Measurements from ENCODE around the gene NUDT11. TPM values are rescaled to one million over a fixed set of nuclear protein-coding genes. Genes with fewer than 3 reads are reported as not detected.

NUDT11 gene
- polyA plus RNA-seq, 1 of the 3 experiments (the other 2 are of a cell fraction): 7.6 TPM

GRCh38 chrX:51476930-51477329 is 19.5 kb downstream of the NUDT11 start:
- WGBS (ENCODE audit: low lambda C conversion rate): 2% methylated on average over 1 of the region's 1 CpG
- POLR2A ChIA-PET: no interaction called here

GRCh38 chrX:51463322-51463721 is 33.1 kb downstream of the NUDT11 start:
- 21% methylated on average over 4 of the region's 4 CpGs for WGBS (ENCODE audit: low lambda C conversion rate)
- TF ChIP-seq CTCF (IDR thresholded peaks at IDR 0.05): no peak
- TF ChIP-seq USF1 (IDR thresholded peaks at IDR 0.05; ENCODE audit: borderline replicate concordance, low read depth): no peak
- TF ChIP-seq FOXJ3 (CRISPR knock-in tag; IDR thresholded peaks at IDR 0.05): no peak
- TF ChIP-seq GABPA (IDR thresholded peaks at IDR 0.05; ENCODE audit: low read depth): no peak
- no peak for TF ChIP-seq GATA2 (CRISPR knock-in tag; IDR thresholded peaks at IDR 0.05)
- TF ChIP-seq CHD2 (IDR thresholded peaks at IDR 0.05; ENCODE audit: low read length, partially characterized antibody): no peak

More at GRCh38 chrX:51476930-51477329, 19.5 kb downstream of the NUDT11 start:
- Histone ChIP-seq H3K4me1 (ENCODE audit: control insufficient read depth in 1 of 2, insufficient read depth in 2 of 2, low read depth in 1 of 2, low read length in 1 of 2) (no peaks in the 10 kb centered on the region), H3K9me2 (no peaks in the 10 kb centered on the region), H3K4me2 (no peak overlapping the region), H3K9ac (no peak overlapping the region), H3F3A (replicated peaks; ENCODE audit: insufficient read depth) (no peaks in the 10 kb centered on the region), H3K36me3 (replicated peaks in 1 of 2; ENCODE audit: control insufficient read depth in 1 of 2, insufficient read depth in 2 of 2, low read length in 1 of 2) (no peaks in the 10 kb centered on the region), H3K79me2 (ENCODE audit: insufficient read depth) (no peaks in the 10 kb centered on the region), H3K4me3 (ENCODE audit: low read depth in 2 of 2, low read length in 1 of 2) (no peak overlapping the region), H3K27me3 (ENCODE audit: insufficient read depth) (peaks cover 6% of the 10 kb centered on the region; the same call in 1 of the 2 replicates), H3K27ac (ENCODE audit: low read depth in 2 of 2, low read length in 1 of 2) (no peak overlapping the region), H2AFZ (ENCODE audit: low read depth) (no peak overlapping the region), H3K9me3 (no peaks in the 10 kb centered on the region), H4K20me1 (ENCODE audit: insufficient read depth) (no peaks in the 10 kb centered on the region)
- TF ChIP-seq GATA2 (CRISPR knock-in tag; IDR thresholded peaks at IDR 0.05) (no peak), MEF2A (IDR thresholded peaks at IDR 0.05; ENCODE audit: borderline replicate concordance, low read depth) (no peak), SMC3 (IDR thresholded peaks at IDR 0.05; ENCODE audit: low read depth, low read length) (no peak), GABPA (IDR thresholded peaks at IDR 0.05; ENCODE audit: low read depth) (no peak), TCF12 (IDR thresholded peaks at IDR 0.05) (no peak), MAX (IDR thresholded peaks at IDR 0.05; ENCODE audit: low read depth) (no peak), FOXM1 (IDR thresholded peaks at IDR 0.05; ENCODE audit: low read depth) (no peak), JUND (IDR thresholded peaks at IDR 0.05) (no peak), EZH2phosphoT487 (IDR thresholded peaks at IDR 0.05; ENCODE audit: borderline replicate concordance, low read depth) (no peak), ZBTB33 (IDR thresholded peaks at IDR 0.05; ENCODE audit: borderline replicate concordance, low read depth) (no peak), TEAD4 (IDR thresholded peaks at IDR 0.05; ENCODE audit: borderline replicate concordance, insufficient read depth) (no peak), USF1 (IDR thresholded peaks at IDR 0.05; ENCODE audit: borderline replicate concordance, low read depth) (no peak), MXI1 (IDR thresholded peaks at IDR 0.05; ENCODE audit: low read depth, low read length) (no peak), EP300 (IDR thresholded peaks at IDR 0.05; ENCODE audit: borderline replicate concordance in 1 of 2, low read depth in 1 of 2, low read length in 1 of 2) (no peak), RXRA (IDR thresholded peaks at IDR 0.05; ENCODE audit: borderline replicate concordance, low read depth) (no peak)
- no peak for DNase-seq
- CTCF ChIA-PET: interaction anchor here (3.8 to 3.9 kb wide), 2 partner anchors 10 to 16 kb away, joined by 25 to 29 read pairs; no protein-coding TSS in a partner anchor

More at GRCh38 chrX:51463322-51463721, 33.1 kb downstream of the NUDT11 start:
- Histone ChIP-seq H4K20me1 (ENCODE audit: insufficient read depth) (no peaks in the 10 kb centered on the region), H3K9ac (no peak overlapping the region), H3K27me3 (ENCODE audit: insufficient read depth) (peaks cover 5% of the 10 kb centered on the region; the same call in 1 of the 2 replicates), H3K27ac (ENCODE audit: low read depth in 2 of 2, low read length in 1 of 2) (no peak overlapping the region), H2AFZ (ENCODE audit: low read depth) (no peak overlapping the region), H3K79me2 (ENCODE audit: insufficient read depth) (no peaks in the 10 kb centered on the region), H3K36me3 (replicated peaks in 1 of 2; ENCODE audit: control insufficient read depth in 1 of 2, insufficient read depth in 2 of 2, low read length in 1 of 2) (no peaks in the 10 kb centered on the region), H3K9me2 (no peaks in the 10 kb centered on the region), H3K4me3 (ENCODE audit: low read depth in 2 of 2, low read length in 1 of 2) (no peak overlapping the region), H3K4me2 (no peak overlapping the region), H3F3A (replicated peaks; ENCODE audit: insufficient read depth) (no peaks in the 10 kb centered on the region), H3K4me1 (ENCODE audit: control insufficient read depth in 1 of 2, insufficient read depth in 2 of 2, low read depth in 1 of 2, low read length in 1 of 2) (no peaks in the 10 kb centered on the region), H3K9me3 (no peaks in the 10 kb centered on the region)
- DNase-seq: no peak
- POLR2A ChIA-PET: no interaction called here
- CTCF ChIA-PET: interaction anchor here (2.0 kb wide), 1 partner anchor 24 kb away, joined by 8 read pairs; no protein-coding TSS in a partner anchor

Measured in SK-N-SH (cell line).